GM12801 (cell line): Measurements from ENCODE around the gene SLIT3.

Experiments used
- TF ChIP-seq, protein P1 (sequence below): IDR thresholded peaks from one replicate; pipeline ENCODE4 v1.5.1; 2011; ENCODE audit warnings: control low read depth; ENCODE audit not compliant: insufficient read length; ENCODE audit errors: extremely low read depth

Gene SLIT3

DNA sequence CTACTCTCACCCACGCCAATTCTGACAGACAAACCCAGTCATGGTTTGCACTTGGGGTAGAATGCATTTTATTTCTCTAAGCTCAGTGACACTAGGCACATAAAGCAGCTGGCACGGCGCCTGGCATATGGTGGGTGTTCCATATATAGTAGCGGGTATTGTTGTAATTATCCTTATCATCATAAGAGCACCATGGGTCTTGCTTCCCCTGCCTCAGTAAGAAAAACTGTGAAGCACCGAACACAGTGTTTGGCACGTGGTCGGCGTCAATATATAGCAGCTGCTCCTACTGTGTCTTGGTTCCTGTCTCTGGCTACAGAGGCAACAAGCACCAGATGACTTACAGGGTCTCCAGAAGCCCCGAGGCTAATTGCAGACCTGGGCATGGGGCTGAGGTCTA lies 527.7 kb downstream of the SLIT3 start:
- TF ChIP-seq, protein P1, sequence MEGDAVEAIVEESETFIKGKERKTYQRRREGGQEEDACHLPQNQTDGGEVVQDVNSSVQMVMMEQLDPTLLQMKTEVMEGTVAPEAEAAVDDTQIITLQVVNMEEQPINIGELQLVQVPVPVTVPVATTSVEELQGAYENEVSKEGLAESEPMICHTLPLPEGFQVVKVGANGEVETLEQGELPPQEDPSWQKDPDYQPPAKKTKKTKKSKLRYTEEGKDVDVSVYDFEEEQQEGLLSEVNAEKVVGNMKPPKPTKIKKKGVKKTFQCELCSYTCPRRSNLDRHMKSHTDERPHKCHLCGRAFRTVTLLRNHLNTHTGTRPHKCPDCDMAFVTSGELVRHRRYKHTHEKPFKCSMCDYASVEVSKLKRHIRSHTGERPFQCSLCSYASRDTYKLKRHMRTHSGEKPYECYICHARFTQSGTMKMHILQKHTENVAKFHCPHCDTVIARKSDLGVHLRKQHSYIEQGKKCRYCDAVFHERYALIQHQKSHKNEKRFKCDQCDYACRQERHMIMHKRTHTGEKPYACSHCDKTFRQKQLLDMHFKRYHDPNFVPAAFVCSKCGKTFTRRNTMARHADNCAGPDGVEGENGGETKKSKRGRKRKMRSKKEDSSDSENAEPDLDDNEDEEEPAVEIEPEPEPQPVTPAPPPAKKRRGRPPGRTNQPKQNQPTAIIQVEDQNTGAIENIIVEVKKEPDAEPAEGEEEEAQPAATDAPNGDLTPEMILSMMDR, result no peak

DNA sequence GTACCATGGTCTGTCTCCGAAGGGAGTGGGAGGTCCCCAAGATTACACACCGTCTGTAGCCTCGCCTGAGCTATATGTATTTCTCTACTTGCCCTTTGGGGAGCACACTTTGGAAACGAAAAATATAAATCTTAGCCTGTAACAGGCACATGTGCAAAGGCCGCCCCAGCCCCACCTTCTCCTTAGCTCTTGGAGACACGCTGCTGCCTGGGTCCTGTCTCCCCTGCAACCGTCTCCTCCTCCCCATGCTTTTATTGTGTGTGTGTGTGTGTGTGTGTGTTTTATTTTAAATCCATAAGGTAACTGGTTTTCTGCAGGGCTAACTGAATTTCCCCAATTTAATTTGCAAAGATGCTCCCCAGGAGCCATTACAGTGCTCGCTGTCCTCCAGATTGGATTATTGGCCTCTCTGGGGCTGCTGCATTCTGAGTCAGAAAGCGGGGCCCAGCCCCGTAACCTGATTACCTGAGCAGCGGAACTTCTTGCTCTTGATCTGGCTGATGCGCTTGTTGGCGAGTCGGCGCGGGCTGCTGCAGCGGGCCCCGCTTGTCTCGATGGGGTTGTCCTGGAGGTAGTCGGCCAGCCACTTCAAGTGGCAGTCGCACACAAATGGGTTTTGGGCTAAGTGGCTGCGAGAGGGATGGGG lies 528.5 kb downstream of the SLIT3 start:
- TF ChIP-seq, protein P1, result no peak

DNA sequence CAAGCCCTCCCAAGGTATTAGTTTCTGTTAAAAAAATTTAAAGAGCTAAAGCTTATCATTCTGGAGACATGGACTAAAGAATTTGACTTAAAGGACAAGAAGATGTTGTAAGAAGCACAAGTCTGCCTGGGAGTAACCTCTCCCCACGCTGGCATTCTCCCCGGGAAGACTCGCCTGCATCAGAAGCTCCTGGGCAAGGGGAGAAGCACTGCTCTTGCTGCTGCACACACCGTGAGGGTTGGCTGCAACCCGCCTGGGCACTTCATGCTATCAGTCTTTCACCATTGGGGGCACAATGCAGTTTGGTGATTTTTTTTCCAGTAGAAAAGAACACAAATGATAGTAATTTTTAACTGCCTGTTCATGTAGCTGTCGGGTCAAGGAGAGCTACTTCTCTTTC lies 529.3 kb downstream of the SLIT3 start:
- TF ChIP-seq, protein P1, result no peak

DNA sequence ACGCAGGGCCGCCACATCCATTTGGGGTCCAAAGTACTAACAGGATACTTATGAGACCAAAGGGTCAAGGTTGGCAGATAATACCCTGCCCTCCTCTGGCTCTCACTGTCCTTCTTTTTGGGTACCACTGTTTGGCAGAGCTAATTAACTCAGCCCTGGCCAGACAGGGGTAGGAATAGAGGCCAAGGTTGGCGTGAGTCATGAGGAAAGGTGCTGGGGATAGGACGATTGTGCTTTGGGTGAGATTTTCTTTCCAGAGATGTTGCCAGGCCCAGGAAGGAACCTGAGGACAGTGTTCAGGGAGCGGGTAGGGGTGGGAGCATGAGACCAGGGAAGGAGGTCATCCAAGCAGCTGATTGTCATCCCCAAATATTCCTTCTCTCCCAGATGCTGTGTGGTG lies 529.9 kb downstream of the SLIT3 start:
- TF ChIP-seq, protein P1, result no peak

DNA sequence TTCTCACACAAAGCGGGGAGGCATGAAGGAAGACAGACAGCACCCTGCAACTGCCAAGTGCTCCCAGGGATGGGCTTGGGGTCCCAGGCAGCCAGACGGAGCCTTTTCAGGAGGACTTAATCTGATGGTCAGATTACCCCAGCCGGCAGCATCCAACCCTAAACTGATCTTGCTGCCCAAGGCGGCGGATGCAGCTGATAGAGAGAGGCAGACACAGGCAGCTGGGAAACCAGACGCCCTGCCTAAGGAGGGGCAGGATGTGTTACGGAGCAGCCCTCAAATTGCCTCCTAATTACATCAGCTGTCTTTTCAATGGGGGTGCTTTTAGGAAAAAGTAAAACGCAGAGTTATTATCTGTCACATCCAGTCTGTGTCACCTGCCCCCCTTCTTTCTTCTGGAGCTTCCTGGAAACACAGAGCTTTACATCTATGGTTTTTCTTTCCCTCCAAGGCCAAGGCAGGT lies 530.9 kb downstream of the SLIT3 start:
- TF ChIP-seq, protein P1, result no peak

DNA sequence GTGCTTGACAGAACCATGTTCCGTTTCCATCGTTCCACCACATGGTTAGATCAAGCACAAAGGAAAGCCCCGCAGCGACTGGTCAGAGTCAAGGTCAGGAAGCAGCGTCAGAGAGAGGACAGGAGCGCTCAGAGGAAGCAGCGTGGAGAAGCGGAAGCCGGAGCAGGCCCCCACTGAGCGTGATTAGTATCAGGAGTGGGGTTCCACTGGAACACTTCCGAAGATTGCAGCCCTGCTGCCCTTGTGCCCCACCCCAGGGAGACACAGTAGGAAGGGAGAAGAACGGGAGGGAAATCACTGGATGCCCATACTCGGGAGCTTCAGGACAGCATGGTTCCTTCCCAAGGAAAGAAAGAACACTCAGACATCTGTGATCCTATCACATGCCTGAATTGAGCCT lies 532.8 kb downstream of the SLIT3 start:
- TF ChIP-seq, protein P1, result no peak

DNA sequence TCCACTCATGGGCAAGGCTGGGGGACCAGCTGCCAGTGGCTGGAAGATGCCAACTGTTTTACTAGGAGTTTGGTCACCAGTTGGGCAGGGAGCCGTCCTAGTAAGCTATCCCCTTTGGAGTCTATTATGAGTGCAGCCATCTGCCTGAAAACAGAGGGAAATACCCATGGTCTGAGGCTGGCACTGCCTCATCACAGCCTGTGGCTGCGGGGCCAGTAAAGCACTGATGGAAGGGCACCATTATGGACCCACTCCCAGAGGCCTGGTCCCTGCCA lies 534.6 kb downstream of the SLIT3 start:
- TF ChIP-seq, protein P1, result no peak
